Measurements from ENCODE around the gene UCK2. TPM values are rescaled to one million over a fixed set of nuclear protein-coding genes. Genes with fewer than 3 reads are reported as not detected.

Gene UCK2
- total RNA-seq, 2 experiments from 2014 or later = 0.67 to 0.71 TPM

- Histone ChIP-seq H3K4me1 (ENCODE audit: insufficient read depth, low read length) (peaks cover 3% of the 10 kb centered on the region), H3K9me3 (ENCODE audit: control insufficient read depth in 1 of 2, insufficient read depth in 1 of 2, low read length in 2 of 2) (no peaks in the 10 kb centered on the region), H3K27ac (ENCODE audit: low read depth in 1 of 2, low read length in 2 of 2) (no peak overlapping the region), H3K36me3 (ENCODE audit: insufficient read depth, low read length) (no peaks in the 10 kb centered on the region), H3K27me3 (ENCODE audit: control insufficient read depth in 1 of 2, insufficient read depth in 2 of 2, low read length in 2 of 2) (no peaks in the 10 kb centered on the region), H3K4me3 (ENCODE audit: low read length) (no peak overlapping the region)
- Mint-ChIP-seq H3K36me3 (ENCODE audit: low read depth) (no peaks in the 10 kb centered on the region), H3K4me3 (no peak overlapping the region), H3K27ac (no peak overlapping the region), H3K27me3 (no peaks in the 10 kb centered on the region), H3K4me1 (ENCODE audit: low read depth) (no peaks in the 10 kb centered on the region), H3K9me3 (no peaks in the 10 kb centered on the region)
- no peak for TF ChIP-seq CTCF (IDR thresholded peaks at IDR 0.05)
- DNase-seq = no peak
- ChIA-PET POLR2A (no interaction called here), CTCF (no interaction called here)
- intact Hi-C loops (cut with DNase I, micrococcal nuclease) = no loop called here
- ATAC-seq (ENCODE audit: poor library complexity) = no peak
Observed at GRCh38 chr1:165893507-165893906, 66.1 kb downstream of the UCK2 start.

GRCh38 chr1:165894591-165894990 is 67.2 kb downstream of the UCK2 start:
- H3K9me3 ChIP-seq (ENCODE audit: control insufficient read depth in 1 of 2, insufficient read depth in 1 of 2, low read length in 2 of 2) = no peaks in the 10 kb centered on the region
- H3K27ac ChIP-seq (ENCODE audit: low read depth in 1 of 2, low read length in 2 of 2) = no peak overlapping the region
- H3K4me3 ChIP-seq (ENCODE audit: low read length) = no peak overlapping the region
- POLR2A ChIA-PET = no interaction called here
- H3K27me3 Mint-ChIP-seq = no peaks in the 10 kb centered on the region
- H3K27me3 ChIP-seq (ENCODE audit: control insufficient read depth in 1 of 2, insufficient read depth in 2 of 2, low read length in 2 of 2) = no peaks in the 10 kb centered on the region
- CTCF ChIA-PET = no interaction called here
- DNase-seq (no peak), ATAC-seq (ENCODE audit: poor library complexity) (no peak)
- H3K36me3 Mint-ChIP-seq (ENCODE audit: low read depth) = no peaks in the 10 kb centered on the region
- no peak overlapping the region for H3K27ac Mint-ChIP-seq
- no peak overlapping the region for H3K4me3 Mint-ChIP-seq
- intact Hi-C loops (cut with DNase I, micrococcal nuclease) = no loop called here
- no peaks in the 10 kb centered on the region for H3K9me3 Mint-ChIP-seq
- no peaks in the 10 kb centered on the region for H3K36me3 ChIP-seq (ENCODE audit: insufficient read depth, low read length)
- peaks cover 3% of the 10 kb centered on the region for H3K4me1 ChIP-seq (ENCODE audit: insufficient read depth, low read length)
- no peak for TF ChIP-seq CTCF (IDR thresholded peaks at IDR 0.05)
- H3K4me1 Mint-ChIP-seq (ENCODE audit: low read depth) = no peaks in the 10 kb centered on the region

GRCh38 chr1:165895451-165895871 is 68.0 kb downstream of the UCK2 start:
- no peaks in the 10 kb centered on the region for H3K36me3 Mint-ChIP-seq (ENCODE audit: low read depth)
- no peaks in the 10 kb centered on the region for H3K27me3 ChIP-seq (ENCODE audit: control insufficient read depth in 1 of 2, insufficient read depth in 2 of 2, low read length in 2 of 2)
- H3K4me3 Mint-ChIP-seq = no peak overlapping the region
- H3K27ac ChIP-seq (ENCODE audit: low read depth in 1 of 2, low read length in 2 of 2) = no peak overlapping the region
- no peaks in the 10 kb centered on the region for H3K27me3 Mint-ChIP-seq
- no peaks in the 10 kb centered on the region for H3K9me3 ChIP-seq (ENCODE audit: control insufficient read depth in 1 of 2, insufficient read depth in 1 of 2, low read length in 2 of 2)
- H3K4me3 ChIP-seq (ENCODE audit: low read length) = no peak overlapping the region
- no peak for TF ChIP-seq CTCF (IDR thresholded peaks at IDR 0.05)
- no peaks in the 10 kb centered on the region for H3K4me1 Mint-ChIP-seq (ENCODE audit: low read depth)
- H3K4me1 ChIP-seq (ENCODE audit: insufficient read depth, low read length) = peaks cover 3% of the 10 kb centered on the region
- H3K27ac Mint-ChIP-seq = no peak overlapping the region
- ChIA-PET CTCF (no interaction called here), POLR2A (no interaction called here)
- DNase-seq (no peak), ATAC-seq (ENCODE audit: poor library complexity) (no peak)
- H3K9me3 Mint-ChIP-seq = no peaks in the 10 kb centered on the region
- no peaks in the 10 kb centered on the region for H3K36me3 ChIP-seq (ENCODE audit: insufficient read depth, low read length)
- intact Hi-C loops (cut with DNase I, micrococcal nuclease) = no loop called here

Data from CD4-positive, alpha-beta T cell (primary cell).